Neural progenitor cell (in vitro differentiated cells): Measurements from ENCODE around the gene MAPKBP1. TPM values are rescaled to one million over a fixed set of nuclear protein-coding genes. Genes with fewer than 3 reads are reported as not detected.
A peak's percentile ranks its signal among the peaks of the same experiment; 100 is the strongest.

Source experiments
- DNase-seq: peaks from one replicate; pipeline ENCODE4 v3.0.0-alpha.2; 2016; ENCODE audit warnings: low spot score
- H2AFZ ChIP-seq: fragments of 200-600 bp; sonication (generic); replicated peaks from 2 replicates; pipeline ENCODE4 v1.6.1; 2016; ENCODE audit warnings: antibody characterized with exemption
- H3F3A ChIP-seq: fragments of 200-600 bp; sonication (generic); 2 replicates; pipeline ENCODE4 v1.6.1; 2016; ENCODE audit warnings: antibody characterized with exemption, low read depth
- H3K27ac ChIP-seq: fragments of 200-600 bp; sonication (generic); 2 replicates; pipeline ENCODE4 v1.5.1; 2016; ENCODE audit warnings: mild to moderate bottlenecking
- H3K27me3 ChIP-seq: fragments of 200-600 bp; sonication (generic); 2 replicates; pipeline ENCODE4 v1.6.1; 2016; ENCODE audit warnings: mild to moderate bottlenecking, moderate library complexity
- H3K36me3 ChIP-seq: fragments of 200-600 bp; sonication (generic); 2 replicates; pipeline ENCODE4 v1.5.1; 2016
- H3K4me1 ChIP-seq: fragments of 200-600 bp; sonication (generic); 2 replicates; pipeline ENCODE4 v1.6.1; 2016; ENCODE audit warnings: mixed run types
- H3K4me2 ChIP-seq: fragments of 200-600 bp; sonication (generic); 2 replicates; pipeline ENCODE4 v1.6.1; 2016
- H3K4me3 ChIP-seq: fragments of 200-600 bp; sonication (generic); 2 replicates; pipeline ENCODE4 v1.5.1; 2016
- H3K79me2 ChIP-seq: fragments of 200-600 bp; sonication (generic); 2 replicates; pipeline ENCODE4 v1.6.1; 2016; ENCODE audit warnings: low read depth
- H3K9ac ChIP-seq: fragments of 200-600 bp; sonication (generic); 2 replicates; pipeline ENCODE4 v1.6.1; 2016
- H3K9me3 ChIP-seq: fragments of 200-600 bp; sonication (generic); 2 replicates; pipeline ENCODE4 v1.5.1; 2016; ENCODE audit warnings: low read depth
- H4K20me1 ChIP-seq: fragments of 200-600 bp; sonication (generic); 2 replicates; pipeline ENCODE4 v1.6.1; 2016; ENCODE audit warnings: low read depth
- H3K27ac Mint-ChIP-seq: 3 replicates; pipeline ENCODE4 v1.8.0; 2021; ENCODE audit warnings: mixed read lengths
- H3K27me3 Mint-ChIP-seq: 2 replicates; pipeline ENCODE4 v1.8.0; 2022; ENCODE audit warnings: low read depth, mild to moderate bottlenecking, inconsistent platforms, moderate library complexity, mixed read lengths; ENCODE audit not compliant: insufficient read depth
- H3K36me3 Mint-ChIP-seq: 3 replicates; pipeline ENCODE4 v1.8.0; 2021; ENCODE audit warnings: mixed read lengths
- H3K4me1 Mint-ChIP-seq: 3 replicates; pipeline ENCODE4 v1.8.0; 2021; ENCODE audit warnings: mixed read lengths
- H3K4me3 Mint-ChIP-seq: 3 replicates; pipeline ENCODE4 v1.8.0; 2021; ENCODE audit warnings: mild to moderate bottlenecking, moderate library complexity, mixed read lengths
- H3K9me3 Mint-ChIP-seq: 3 replicates; pipeline ENCODE4 v1.8.0; 2020; ENCODE audit warnings: mixed read lengths
- CTCF ChIP-seq: fragments of 200-600 bp; sonication (generic); IDR thresholded peaks from 2 replicates; pipeline ENCODE4 v1.5.1; 2017; ENCODE audit warnings: antibody characterized with exemption, mild to moderate bottlenecking
- EZH2 ChIP-seq: fragments of 200-600 bp; sonication (generic); IDR thresholded peaks from 2 replicates; pipeline ENCODE4 v1.6.1; 2017; ENCODE audit warnings: antibody characterized with exemption, mild to moderate bottlenecking, moderate library complexity
- EZH2phosphoT487 ChIP-seq: fragments of 200-600 bp; sonication (generic); IDR thresholded peaks from 2 replicates; pipeline ENCODE4 v1.6.1; 2017; ENCODE audit warnings: antibody characterized with exemption
- total RNA-seq: library from RNA; depleted of rRNA; stranded (reverse); fragments of >200 nt; gene quantifications from 2 replicates; pipeline ENCODE4 v1.2.3, GENCODE V29; 2015; ENCODE audit warnings: low replicate concordance

Gene MAPKBP1
- total RNA-seq, 1 donor from 2014 or later, result 10.1 TPM

GRCh38 chr15:41791547-41791937 lies 17.3 kb downstream of the MAPKBP1 start:
- no peak overlapping the region for H2AFZ ChIP-seq
- no peaks in the 10 kb centered on the region for H3K79me2 ChIP-seq
- no peaks in the 10 kb centered on the region for H3K27me3 ChIP-seq
- Mint-ChIP-seq H3K4me3 (no peak overlapping the region), H3K4me1 (peaks cover 21% of the 10 kb centered on the region), H3K9me3 (no peaks in the 10 kb centered on the region), H3K27ac (peak overlapping the region; percentile 18), H3K36me3 (no peaks in the 10 kb centered on the region), H3K27me3 (no peaks in the 10 kb centered on the region)
- no peak overlapping the region for H3K9ac ChIP-seq
- peaks cover 23% of the 10 kb centered on the region for H3K4me1 ChIP-seq
- H3K27ac ChIP-seq, result no peak overlapping the region
- H3F3A ChIP-seq, result no peaks in the 10 kb centered on the region
- H3K36me3 ChIP-seq, result no peaks in the 10 kb centered on the region
- DNase-seq, result no peak
- no peaks in the 10 kb centered on the region for H3K9me3 ChIP-seq
- peaks cover 4% of the 10 kb centered on the region for H4K20me1 ChIP-seq
- TF ChIP-seq EZH2phosphoT487, result no peak
- no peak for TF ChIP-seq EZH2
- no peak for TF ChIP-seq CTCF
- H3K4me3 ChIP-seq, result no peak overlapping the region
- no peak overlapping the region for H3K4me2 ChIP-seq

- Histone ChIP-seq H3K27ac (no peak overlapping the region), H4K20me1 (peaks cover 7% of the 10 kb centered on the region), H2AFZ (no peak overlapping the region), H3K79me2 (no peaks in the 10 kb centered on the region), H3K27me3 (no peaks in the 10 kb centered on the region), H3K4me1 (peaks cover 23% of the 10 kb centered on the region), H3K4me3 (no peak overlapping the region), H3K36me3 (no peaks in the 10 kb centered on the region), H3K4me2 (no peak overlapping the region), H3K9ac (no peak overlapping the region), H3K9me3 (no peaks in the 10 kb centered on the region), H3F3A (no peaks in the 10 kb centered on the region)
- TF ChIP-seq CTCF (no peak), EZH2 (no peak), EZH2phosphoT487 (no peak)
- Mint-ChIP-seq H3K4me1 (peaks cover 24% of the 10 kb centered on the region), H3K27me3 (no peaks in the 10 kb centered on the region), H3K4me3 (no peak overlapping the region), H3K36me3 (peaks cover 2% of the 10 kb centered on the region), H3K9me3 (no peaks in the 10 kb centered on the region), H3K27ac (no peak overlapping the region)
- no peak for DNase-seq
Observed at GRCh38 chr15:41792000-41792637, 17.8 kb downstream of the MAPKBP1 start.

GRCh38 chr15:41794081-41794480 lies 19.8 kb downstream of the MAPKBP1 start:
- no peak overlapping the region for H3K4me2 ChIP-seq
- Mint-ChIP-seq H3K4me3 (no peak overlapping the region), H3K4me1 (peaks cover 23% of the 10 kb centered on the region), H3K27ac (no peak overlapping the region), H3K27me3 (peaks cover 4% of the 10 kb centered on the region), H3K9me3 (no peaks in the 10 kb centered on the region), H3K36me3 (peaks cover 2% of the 10 kb centered on the region)
- no peaks in the 10 kb centered on the region for H3K36me3 ChIP-seq
- H3K4me3 ChIP-seq, result no peak overlapping the region
- DNase-seq, result no peak
- no peaks in the 10 kb centered on the region for H3F3A ChIP-seq
- H3K79me2 ChIP-seq, result no peaks in the 10 kb centered on the region
- no peak for TF ChIP-seq CTCF
- TF ChIP-seq EZH2phosphoT487, result no peak
- TF ChIP-seq EZH2, result no peak
- H3K9me3 ChIP-seq, result no peaks in the 10 kb centered on the region
- peaks cover 15% of the 10 kb centered on the region for H4K20me1 ChIP-seq
- H3K27me3 ChIP-seq, result no peaks in the 10 kb centered on the region
- no peak overlapping the region for H3K9ac ChIP-seq
- H2AFZ ChIP-seq, result no peak overlapping the region
- H3K4me1 ChIP-seq, result peaks cover 23% of the 10 kb centered on the region
- H3K27ac ChIP-seq, result no peak overlapping the region
